LHCN-M2 (cell line): Measurements from ENCODE around the gene SNW1. TPM values are rescaled to one million over a fixed set of nuclear protein-coding genes. Genes with fewer than 3 reads are reported as not detected.
"Not testable (repeated sequence)": the region's sequence is repeated elsewhere in the genome, so short reads cannot be mapped to it uniquely, and the experiment has no call there.

Experiments
- DNase-seq: peaks from one replicate; pipeline ENCODE4 v3.0.0-alpha.2; 2012; ENCODE audit warnings: low read depth
- total RNA-seq: library from RNA; depleted of rRNA; stranded (reverse); fragments of >200 nt; gene quantifications from 2 replicates; pipeline ENCODE4 v1.2.3, GENCODE V29; 2014

Gene SNW1
- total RNA-seq, 1 experiment from 2014 or later: 65.0 TPM

GRCh38 chr14:77752266-77752665 lies 8.7 kb downstream of the SNW1 start:
- DNase-seq: no peak

DNA sequence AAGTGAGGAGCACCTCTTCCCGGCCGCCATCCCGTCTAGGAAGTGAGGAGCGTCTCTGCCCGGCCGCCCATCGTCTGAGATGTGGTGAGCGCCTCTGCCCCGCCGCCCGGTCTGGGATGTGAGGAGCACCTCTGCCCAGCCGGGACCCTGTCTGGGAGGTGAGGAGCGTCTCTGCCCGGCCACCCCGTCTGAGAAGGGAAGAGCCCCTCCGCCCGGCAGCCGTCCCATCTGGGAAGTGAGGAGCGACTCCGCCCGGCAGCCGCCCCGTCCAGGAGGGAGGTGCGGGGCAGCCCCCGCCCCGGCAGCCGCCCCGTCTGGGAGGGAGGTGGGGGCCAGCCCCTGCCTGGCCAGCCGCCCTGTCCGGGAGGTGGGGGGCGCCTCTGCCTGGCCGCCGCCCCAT lies 13.5 kb downstream of the SNW1 start:
- DNase-seq: not testable (repeated sequence)

GRCh38 chr14:77746064-77746702 lies 14.8 kb downstream of the SNW1 start:
- DNase-seq: no peak

DNA sequence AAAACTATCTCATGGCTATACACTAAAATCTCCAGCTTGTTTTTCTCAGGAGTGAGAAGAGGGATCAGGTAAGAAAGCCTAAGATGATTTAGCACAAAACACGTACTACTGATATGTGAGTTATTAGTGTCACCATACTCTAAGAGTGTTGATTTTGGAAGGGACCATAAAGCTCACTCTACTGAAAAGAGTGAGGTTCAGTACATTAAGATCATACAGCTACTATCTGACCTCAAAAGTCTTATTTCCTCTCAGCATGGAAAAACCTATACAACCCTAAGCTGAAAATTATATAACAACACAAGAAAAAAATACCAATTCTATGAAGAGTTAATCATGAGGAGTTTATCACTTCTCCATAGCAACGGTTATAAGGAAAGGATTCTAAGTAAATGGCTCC lies 19.5 kb downstream of the SNW1 start:
- no peak for DNase-seq

DNA sequence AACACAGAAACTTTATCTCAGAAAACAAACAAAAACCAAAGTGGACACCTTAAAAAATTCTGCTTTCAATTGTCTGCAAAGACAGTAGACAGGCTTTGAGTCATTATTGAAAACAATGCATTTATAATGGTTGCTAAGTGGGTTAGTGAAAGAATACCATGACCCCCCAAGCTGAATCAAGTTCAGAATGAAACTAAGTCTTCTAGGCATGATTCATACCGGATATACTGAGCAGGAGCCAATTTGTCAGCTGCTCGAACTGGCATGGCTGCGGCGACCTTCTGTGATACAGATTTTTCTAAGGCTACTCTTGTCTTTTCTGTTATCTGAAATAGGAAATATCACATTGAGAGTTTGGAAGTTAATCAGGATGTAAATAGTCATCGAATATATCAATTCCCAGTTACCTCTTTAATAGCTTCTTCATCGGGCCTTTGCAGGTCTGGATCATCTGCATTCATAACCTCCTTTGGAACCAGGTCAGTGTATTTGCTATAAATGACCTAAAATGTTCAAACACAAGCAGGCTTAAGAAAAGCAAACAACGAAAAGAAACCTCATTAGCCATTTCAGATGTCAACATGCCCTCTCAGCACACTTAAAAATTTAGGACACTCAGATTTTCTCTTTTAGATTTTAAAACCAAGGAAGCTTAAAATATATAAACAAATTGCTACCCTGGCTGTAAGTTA lies 22.3 kb downstream of the SNW1 start:
- DNase-seq: peak; percentile 81

- DNase-seq: no peak
These were observed 29.9 kb downstream of the SNW1 start for GRCh38 chr14:77730976-77731497.

GRCh38 chr14:77722301-77722700 lies 38.7 kb downstream of the SNW1 start:
- DNase-seq: no peak

- DNase-seq: no peak
These were observed 39.5 kb downstream of the SNW1 start for GRCh38 chr14:77721437-77721836.

GRCh38 chr14:77717608-77718305 lies 43.2 kb downstream of the SNW1 start:
- DNase-seq: no peak

GRCh38 chr14:77714926-77715325 lies 46.0 kb downstream of the SNW1 start:
- DNase-seq: no peak

GRCh38 chr14:77710364-77710763 lies 50.6 kb downstream of the SNW1 start:
- no peak for DNase-seq

DNA sequence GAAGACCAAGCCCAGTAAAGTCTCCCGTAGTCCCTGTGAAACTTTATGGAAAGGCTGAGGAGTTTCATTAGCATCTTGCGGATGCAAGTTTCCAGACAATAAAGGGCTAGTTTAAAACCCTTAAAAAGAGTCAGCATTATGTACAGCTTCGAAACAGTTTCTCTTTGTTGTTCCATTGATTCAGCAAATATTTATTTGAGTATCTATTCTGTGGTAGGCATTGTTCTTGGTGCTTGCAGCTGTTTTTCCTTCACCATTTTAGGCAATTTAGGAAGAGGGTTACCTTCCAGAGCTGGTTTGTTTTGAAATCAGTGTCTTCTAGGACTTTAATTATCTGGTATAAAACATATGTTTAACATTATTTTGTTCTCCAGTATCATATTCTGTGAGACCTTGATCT lies 51.5 kb downstream of the SNW1 start:
- DNase-seq: no peak

- DNase-seq: no peak
These were observed 52.2 kb downstream of the SNW1 start for GRCh38 chr14:77708749-77709148.

- DNase-seq: peak; percentile 82
These were observed 53.1 kb downstream of the SNW1 start, which contains the start of the genes ALKBH1 and SLIRP for GRCh38 chr14:77707724-77708408. TSS of gene ALKBH1 (minus strand) at chr14:77708023. CDS start at chr14:77708004, 19 bp downstream. TSS of gene SLIRP (plus strand) at chr14:77708103. CDS start at chr14:77708112, 9 bp downstream.

DNA sequence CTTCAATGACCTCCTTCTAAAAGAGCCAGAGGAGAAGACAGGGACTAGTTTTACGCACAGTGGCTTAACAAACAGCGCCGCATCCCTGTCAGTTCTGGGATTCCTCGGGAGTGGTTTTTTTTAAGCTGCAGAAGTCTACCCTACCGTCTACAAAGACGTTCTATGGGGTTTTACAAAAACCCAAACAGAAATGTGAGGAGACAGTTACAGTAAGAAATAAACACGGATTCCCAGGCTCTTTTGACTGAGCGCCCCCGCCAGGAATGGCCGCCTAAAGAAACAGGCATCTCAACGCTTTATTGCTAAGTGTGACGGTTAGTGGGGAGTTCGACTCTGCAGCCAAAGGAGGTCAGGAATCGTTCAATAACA lies 53.6 kb downstream of the SNW1 start:
- peak; percentile 43 for DNase-seq

- no peak for DNase-seq
These were observed 69.7 kb downstream of the SNW1 start for GRCh38 chr14:77691259-77691658.

- DNase-seq: peak; percentile 52
These were observed 78.8 kb downstream of the SNW1 start for GRCh38 chr14:77682158-77682553.

- peak; percentile 60 for DNase-seq
These were observed 79.5 kb downstream of the SNW1 start for GRCh38 chr14:77681196-77682157.

DNA sequence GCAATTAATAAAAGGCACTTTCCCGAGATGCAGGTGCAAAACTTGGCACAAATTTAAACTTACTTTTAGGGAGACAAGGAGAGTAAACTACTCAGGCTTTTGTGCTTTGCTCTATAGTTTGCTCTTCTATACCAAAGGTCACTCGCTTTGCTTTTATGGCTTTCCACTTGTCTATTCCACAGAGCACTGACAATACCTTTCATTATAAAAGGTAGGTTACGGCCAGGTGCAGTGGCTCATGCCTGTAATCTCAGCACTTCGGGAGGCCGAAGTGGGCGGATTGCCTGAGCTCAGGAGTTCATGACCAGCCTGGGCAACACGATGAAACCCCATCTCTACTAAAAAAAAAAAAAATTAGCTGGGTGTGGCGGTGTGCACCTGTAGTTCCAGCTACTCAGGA lies 86.0 kb downstream of the SNW1 start:
- no peak for DNase-seq

DNA sequence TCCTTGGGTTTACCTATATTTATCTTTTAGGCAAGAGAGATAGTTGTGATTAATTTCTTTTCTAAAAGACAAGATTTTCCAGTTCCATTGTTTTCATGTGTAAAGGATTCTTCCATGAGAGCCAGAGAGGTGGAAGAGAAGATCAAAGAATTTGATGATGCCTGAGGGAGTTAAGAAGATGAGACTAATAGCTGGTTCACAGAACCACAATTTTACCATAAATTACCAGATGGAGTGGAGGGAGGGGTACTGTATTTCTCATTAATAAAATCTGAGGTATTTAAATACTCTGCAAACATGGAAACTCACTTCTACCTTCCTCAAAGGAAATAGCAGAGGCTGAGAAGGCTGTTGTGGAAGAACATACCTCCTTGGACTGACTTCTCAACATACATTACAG lies 87.8 kb downstream of the SNW1 start:
- no peak for DNase-seq
